Measurements from ENCODE around the gene ANO9.
A peak's percentile ranks its signal among the peaks of the same experiment; 100 is the strongest.
"Not testable (repeated sequence)": the region's sequence is repeated elsewhere in the genome, so short reads cannot be mapped to it uniquely, and the experiment has no call there.

Gene ANO9

DNA sequence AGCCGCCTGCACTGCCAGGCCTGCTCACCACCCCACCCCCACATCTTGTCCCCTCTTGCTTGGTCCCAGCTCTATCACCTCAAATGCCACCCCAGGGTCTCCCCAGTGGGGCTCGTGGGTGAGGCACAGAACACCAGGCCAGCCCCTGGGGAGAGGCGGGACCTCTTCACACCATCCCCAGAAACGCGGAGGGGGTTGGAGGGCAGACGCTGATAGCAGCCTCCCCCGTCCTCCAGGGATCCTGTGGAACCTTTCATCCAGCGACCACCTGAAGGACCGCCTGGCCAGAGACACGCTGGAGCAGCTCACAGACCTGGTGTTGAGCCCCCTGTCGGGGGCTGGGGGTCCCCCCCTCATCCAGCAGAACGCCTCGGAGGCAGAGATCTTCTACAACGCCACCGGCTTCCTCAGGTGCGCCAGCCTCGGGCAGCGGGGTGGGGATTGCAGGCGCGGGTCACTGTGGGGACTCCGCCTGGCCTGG, 42.0 kb downstream of the ANO9 start:
- no peak for DNase-seq

DNA sequence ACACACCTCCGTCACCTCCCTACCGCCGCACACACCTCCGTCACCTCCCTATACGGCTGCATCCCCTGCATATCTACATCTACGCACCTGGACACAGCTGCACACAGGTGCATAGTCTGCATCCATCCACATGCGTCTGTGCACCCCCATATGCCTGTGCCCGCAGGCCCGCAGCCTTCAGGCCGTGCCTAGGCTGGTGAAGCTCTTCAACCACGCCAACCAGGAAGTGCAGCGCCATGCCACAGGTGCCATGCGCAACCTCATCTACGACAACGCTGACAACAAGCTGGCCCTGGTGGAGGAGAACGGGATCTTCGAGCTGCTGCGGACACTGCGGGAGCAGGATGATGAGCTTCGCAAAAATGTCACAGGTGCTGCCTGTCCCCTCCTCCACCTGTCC, 43.0 kb downstream of the ANO9 start:
- DNase-seq, result no peak

DNA sequence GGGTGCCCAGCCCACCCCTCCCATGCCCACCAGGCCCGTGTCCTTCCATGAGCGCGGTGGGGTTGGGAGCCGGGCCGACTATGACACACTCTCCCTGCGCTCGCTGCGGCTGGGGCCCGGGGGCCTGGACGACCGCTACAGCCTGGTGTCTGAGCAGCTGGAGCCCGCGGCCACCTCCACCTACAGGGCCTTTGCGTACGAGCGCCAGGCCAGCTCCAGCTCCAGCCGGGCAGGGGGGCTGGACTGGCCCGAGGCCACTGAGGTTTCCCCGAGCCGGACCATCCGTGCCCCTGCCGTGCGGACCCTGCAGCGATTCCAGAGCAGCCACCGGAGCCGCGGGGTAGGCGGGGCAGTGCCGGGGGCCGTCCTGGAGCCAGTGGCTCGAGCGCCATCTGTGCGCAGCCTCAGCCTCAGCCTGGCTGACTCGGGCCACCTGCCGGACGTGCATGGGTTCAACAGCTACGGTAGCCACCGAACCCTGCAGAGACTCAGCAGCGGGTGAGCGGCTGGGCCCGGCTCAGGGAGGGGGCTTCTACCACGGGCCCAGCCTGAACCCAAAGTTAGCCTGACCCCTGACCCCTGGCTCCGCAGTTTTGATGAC, 44.8 kb downstream of the ANO9 start:
- peak; percentile 39 to 64 for DNase-seq

DNA sequence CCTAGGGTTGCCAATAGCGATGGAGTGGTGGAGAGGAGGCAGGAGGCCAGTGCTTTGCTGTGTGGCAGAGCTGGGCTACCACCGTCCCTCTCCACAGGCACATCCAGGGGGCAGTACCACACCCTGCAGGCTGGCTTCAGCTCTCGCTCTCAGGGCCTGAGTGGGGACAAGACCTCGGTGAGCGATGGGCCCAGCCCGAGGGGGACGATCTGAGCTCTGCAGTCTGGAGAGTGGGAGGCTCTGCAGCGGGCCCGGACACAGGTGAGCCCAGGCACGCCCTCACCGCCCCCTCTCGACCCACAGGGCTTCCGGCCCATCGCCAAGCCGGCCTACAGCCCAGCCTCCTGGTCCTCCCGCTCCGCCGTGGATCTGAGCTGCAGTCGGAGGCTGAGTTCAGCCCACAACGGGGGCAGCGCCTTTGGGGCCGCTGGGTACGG, 45.3 kb downstream of the ANO9 start:
- DNase-seq, result peak; percentile 54 to 74

DNA sequence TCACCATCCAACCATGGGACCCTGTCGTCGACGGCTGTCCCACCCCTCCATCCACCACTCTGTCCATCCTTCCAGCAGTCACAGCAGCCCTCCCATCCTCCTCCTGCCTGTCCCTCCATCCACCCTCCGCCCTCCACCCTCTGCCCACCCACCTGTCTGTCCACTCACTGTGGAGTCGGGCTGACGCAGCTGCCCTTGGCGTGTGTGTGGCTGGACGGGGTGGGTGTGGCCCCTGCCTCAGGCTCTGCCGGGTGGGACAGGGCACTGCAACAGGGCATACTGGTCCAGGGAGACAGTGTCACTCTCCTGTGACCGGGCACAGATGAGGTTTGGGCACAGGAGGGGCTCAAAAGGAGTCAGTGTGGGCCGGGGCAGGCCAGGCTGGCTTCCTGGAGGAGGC, 45.9 kb downstream of the ANO9 start:
- DNase-seq, result no peak

DNA sequence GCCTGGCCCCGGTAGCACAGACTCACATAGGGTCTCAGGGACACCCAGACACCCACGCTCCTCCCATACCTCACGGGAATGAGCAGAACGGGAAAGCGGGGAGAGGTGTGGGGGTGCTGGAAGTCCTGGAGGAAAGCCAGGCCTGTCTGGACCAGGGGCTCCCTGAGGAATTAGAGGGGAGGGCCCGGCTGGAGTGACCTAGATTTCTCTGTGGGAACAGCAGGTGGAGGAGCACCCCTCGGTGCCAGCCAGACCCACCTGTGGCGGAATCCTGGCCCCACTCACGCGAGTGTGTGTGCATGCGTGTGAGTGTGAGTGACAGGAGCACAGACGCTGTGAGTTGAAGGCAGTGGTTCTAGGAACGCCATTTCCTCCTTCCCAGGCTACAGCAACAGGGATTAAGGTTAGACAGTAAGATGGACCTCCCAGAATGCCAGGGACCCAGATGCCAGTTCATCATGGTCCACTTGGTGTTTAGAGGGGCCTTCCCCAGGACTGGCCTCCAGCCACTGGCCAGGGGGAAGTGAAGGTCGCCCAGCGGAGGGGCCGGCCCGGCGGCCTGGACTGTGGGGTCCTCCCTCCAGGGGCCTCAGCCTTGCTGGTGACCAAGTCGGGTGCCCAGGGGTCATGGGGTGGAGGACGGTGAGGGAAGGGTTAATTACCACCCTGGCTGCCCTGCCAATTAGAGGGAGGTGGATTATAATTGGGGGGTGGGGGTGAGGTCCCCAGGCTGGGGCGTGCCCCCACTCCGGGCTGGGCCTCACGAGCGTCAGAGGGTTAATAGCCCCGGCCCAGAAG, 46.8 kb downstream of the ANO9 start:
- no peak for DNase-seq

DNA sequence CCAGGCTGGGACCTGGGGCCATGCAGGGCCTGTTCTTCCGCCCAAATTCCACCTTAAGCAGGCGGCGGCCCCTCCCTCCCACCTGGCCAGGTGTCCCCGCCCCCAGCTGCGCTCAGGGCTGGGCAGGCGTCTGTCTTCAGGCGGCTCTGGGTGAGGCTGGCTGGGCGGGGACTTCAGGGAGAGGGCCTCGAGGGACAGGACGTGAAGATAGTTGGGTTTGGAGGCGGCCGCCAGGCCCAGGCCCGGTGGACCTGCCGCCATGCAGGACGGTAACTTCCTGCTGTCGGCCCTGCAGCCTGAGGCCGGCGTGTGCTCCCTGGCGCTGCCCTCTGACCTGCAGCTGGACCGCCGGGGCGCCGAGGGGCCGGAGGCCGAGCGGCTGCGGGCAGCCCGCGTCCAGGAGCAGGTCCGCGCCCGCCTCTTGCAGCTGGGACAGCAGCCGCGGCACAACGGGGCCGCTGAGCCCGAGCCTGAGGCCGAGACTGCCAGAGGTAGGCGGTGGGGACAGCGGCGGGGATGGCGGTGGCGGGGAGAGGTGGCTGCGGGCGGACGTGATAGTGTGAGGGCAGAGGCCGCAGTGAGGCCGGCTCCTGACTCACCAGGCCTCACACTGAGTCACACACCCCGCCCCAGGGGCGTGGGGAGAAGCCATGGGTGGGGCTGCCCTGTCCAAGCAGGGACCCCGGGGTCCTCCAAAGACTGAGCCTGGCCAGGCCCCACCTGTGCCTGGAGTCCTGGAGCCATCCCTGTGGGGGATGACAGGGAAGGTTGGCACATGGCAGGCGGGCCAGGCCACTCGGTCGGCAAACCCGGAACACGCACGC, 47.6 kb downstream of the ANO9 start, which contains the start of gene PKP3:
TSS of gene PKP3 (plus strand) at position 176 of the 824 bp plus-strand sequence. CDS start at position 260, 84 bp downstream.
- no peak for DNase-seq

DNA sequence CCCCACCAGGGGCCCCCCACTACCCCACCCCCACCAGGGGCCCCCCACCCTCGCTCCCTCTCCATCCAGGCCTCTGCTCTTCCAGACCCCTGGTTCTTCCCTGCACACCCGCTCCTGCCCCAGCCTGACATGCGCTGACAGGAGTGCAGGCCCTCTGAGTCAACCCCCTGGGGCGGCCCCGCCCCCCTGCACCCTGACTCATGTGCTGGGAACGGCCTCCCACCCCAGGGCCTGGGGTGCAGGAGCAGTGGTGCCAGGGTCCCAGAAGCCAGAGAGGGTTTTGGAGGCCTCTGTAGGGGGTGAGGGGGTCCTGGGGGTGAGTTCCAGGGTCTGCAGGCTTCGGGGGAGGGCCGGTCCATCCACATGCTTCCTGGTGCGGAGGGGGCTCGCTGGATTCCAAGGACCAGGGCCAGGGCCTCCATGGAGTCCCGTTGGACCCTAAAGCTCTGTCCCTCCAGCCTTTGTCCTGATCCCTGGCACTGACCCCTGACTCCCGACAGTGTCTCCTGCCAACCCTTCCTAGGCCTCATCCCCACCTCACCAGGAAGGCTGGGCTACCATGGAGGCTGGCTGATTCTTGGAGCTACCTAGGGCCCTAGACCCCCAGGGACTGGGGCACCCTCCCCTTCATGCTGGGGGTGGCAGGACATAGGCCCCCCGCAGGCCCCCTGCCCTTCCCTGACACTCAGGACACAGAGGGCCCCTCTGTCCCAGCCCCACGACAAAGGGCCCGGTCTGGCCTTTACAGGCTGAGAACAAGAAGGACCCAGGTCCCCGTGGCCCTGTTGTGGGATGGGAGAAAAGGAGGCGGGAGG, 48.4 kb downstream of the ANO9 start:
- peak in 1 of 2 experiments; percentile 44 for DNase-seq

DNA sequence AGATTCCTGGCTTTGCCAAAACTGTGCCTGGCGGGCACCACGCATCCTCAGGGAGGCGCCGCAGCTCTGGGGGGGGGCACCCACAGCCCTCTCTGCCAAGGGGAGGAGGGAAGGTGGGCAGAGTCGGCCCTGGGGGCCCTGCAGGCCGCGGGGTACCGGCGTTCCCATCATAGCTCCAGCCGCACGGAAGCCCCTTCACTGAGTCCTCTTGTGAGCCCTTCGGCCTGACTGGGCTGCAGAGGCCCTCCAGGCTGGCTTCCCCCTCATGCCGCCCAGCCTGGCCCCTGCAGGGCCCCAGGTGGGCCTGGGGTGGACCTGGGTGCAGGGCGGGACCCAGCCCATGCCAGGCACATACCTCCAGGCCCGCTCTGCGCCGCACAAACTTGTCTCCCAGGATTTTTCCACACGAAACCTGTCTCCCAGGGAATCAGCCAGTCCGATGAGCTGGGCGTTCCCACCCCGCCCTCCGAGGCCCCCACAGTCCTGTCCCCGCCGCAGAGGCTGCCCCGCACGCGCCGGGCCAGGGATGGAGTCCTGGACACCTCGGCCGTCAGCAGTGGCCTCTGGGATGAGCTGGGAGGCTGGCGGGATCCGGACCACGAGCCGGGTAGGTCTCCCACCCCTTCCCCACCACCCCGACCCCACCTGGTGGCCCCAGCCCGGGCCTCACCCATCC, 49.6 kb downstream of the ANO9 start:
- DNase-seq, result no peak

DNA sequence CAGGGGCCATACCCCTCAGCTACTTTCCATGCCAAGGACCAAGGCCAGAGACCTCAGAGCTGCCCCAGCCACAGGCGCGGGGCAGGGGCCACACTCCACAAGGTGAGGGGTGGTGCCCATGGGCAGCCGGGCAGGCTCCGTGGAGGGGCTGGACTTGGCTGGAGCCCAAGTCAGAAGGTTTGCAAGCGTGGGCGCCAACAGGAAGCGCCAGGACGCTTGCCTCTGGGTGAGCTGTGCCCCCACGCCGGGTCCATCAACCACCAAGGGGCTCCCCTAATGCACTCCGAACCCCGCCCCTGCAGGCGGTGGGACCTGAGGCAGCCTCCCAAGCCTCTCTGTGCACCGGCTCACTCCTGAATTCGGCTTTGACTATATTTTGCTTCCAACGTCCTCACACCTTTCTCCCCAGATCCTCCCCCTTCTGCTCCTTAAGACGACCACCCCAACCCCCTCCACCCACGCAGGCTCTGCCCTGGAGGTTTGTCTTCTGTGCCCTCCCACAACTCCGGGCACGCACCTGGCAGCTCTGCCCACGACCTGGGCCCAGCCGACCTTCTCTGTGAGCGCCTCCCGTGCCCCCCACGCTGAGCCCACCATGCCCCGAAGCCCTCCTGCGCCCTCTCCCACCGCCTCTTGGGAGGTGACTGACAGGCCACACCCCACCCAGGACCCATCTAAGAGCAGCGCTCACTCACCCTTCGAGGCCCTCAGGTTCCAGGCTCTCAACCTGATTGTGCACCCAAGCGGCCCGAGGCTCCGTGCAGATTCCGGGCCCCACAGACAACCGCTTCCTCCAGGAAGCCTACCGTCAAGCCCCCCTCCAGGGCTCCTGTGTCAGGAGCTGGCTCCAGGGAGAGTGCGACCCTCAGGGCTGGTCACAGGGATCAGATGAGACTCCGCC, 50.4 kb downstream of the ANO9 start:
- no peak for DNase-seq

DNA sequence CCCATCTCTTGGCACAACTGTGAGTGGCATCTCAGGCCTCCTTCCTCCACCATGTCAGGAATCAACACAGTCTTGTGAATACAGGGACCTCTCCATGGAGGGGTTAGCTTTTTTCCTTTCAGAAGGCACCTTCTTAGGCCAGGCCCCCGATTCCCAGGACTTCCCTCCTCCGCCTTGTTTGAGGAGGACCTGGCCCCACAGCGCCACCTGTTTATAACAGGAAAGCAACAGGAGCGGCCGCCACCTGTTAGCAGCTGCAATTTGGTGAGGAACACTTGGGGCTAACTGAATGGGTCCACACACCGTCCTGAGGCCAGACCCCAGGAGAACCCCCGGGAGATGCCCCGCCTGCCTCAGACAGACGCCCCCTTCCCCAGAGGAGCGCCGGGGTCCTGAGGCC, 51.6 kb downstream of the ANO9 start:
- DNase-seq, result no peak

DNA sequence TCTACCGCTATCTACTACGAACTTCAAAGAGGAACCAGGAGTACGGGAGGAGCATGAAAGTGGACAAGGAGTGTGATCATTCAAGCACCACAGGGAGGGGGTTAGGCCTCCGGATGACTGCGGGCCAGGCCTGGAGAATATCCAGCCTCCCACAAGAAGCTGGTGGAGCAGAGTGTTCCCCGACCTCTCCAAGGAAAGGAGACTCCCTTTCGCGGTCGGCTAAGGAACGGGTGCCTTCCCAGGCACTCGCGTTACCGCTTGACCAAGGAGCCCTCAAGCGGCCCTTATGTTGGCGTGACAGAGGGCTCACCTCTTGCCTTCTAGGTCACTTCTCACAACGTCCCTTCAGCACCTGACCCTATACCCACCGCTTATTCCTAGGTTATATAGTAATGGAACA, 52.4 kb downstream of the ANO9 start:
- not testable (repeated sequence) for DNase-seq

DNA sequence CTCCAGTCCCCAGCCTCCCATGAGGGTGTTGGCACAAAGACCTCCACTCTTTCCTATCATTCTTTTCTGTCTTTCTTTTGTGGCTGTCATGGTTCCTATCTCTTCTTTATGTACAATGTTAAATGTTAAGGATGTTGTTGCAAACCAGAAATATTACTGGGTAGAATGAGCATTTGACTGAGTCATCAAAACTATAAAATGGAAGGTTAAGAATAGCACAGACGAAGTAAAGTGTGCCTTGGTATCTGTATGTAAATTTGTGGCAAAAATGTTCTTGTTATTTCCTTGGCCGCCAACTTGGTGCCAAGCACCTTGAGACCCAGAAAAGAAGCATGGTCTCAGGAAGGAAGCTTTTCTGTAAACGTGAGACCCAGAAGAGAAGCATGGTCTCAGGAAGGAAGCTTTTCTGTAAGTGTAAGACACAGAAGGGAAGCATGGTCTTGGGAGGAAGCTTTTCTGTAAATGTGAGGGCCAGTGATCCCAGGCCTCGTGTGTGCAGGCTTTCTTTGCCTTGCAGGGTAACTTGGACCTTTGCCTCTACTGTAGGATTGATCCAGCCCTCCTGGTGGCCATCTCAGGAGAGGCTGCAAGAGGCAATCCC, 54.5 kb downstream of the ANO9 start:
- DNase-seq, result no peak

DNA sequence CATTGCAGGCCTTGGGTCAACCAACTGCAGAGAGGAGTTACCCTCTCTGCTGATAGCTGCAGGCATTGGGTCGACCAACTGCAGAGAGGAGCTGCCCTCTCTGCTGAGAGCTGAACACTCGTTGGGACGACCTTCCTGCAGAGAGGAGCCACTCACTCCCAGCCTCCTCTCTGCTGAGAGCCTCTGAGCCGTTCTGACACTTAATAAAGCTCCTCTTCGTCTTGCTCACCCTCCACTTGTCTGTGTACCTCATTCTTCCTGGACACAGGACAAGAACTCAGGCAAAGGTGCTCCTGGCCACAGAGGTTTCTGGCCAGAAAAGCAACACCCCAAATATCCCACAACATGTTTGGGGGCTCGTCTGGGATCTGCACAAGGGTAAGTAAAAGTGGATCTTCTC, 55.3 kb downstream of the ANO9 start:
- no peak for DNase-seq

DNA sequence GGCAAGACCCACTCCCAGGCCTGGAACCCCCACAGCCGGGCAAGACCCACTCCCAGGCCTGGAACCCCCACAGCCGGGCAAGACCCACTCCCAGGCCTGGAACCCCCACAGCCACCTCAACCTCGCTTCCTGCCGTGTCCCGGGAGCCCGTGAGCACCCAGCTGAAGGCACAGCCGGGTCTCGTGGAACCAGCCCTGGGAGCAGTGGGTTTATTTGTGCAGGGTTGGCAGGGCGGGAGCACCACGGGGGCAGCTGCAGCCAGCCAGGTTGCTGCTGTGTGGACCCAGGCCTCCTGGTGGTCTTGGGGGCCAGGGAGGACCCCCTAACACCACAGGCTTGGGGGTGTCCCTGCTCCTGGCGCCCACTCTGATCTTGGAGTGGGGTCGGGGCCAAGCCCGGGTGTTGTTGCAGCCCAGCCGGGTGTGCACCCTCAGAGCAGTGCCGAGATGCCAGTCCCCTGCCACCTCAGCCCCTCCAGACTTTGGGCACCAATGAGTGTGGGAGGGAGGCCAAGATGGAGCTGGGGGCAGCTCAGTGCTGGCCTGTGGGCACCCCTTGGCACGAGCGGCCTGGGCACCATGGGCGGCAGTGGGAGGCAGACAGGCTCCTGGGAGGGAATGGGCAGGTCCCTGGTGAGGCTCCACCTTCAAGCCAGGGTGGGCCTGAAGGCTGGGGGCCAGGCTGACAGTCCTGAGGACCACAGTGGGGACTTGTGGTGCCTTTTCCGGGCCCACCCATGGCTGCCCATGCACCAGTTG, 56.0 kb downstream of the ANO9 start:
- DNase-seq, result no peak

DNA sequence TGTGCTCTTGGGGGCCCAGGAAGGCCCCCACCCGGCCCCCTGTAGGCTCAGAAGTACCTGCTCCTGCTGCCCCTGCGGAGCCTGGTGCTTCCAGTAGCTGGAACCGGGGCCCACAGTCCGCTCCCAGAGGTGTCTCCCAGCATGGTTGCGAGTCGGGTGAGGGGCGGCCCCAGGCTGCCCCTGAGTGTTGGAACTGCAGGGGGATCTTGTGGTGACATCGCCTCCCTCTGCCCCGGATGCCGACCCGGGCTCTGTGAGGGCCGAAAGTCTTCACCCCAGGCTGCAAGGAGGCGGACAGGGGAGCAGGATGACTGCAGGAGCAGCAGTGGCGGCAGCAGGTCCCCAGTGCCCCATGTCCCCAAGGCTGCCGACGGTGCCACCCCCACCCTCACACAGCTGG, 57.3 kb downstream of the ANO9 start:
- DNase-seq, result no peak

DNA sequence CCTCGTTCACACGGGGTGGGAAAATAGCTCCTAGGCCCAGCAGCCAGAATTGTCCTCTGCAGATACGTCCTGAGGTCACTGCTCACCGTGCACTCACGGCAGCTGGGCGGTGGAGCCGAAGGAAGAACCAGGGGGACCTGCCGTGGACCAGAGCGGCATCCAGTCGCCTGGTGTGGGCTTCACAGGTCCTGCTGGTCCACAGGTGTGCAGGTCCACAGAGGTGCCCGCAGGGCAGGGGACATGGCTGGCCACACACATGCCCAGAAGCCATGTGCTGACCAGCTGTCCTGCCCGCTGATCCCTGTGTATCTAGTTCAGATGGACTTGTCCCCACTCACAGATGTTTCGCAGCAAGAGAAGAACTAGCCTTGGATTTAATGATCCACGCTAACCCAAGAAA, 58.4 kb downstream of the ANO9 start:
- DNase-seq, result no peak

DNA sequence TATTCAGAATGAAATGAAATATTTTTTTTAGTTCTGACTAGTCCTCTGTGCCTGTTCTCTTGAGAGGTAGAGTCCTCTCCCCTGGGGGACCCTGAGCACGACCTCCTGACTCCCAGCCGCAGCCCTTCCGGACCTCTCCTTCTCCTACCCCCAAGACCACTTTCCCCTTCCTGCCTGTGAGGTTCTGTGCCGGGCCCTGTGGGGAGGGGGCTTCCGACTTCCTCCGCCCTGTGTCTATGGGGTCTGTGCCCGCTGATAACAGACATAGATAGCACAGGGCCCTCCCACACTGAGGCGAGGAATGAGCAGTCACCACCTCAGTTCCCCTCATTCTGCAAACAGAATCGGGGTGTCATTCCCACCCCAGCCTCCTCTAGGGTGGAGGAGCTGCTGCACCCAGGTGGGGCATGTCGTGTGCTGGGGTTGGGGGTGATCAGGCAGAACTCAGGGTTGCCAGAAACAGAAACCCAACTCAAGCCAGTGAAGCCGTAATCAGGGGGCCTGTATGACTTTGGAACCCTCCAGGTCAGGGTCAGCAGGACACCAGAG, 59.7 kb downstream of the ANO9 start:
- DNase-seq, result no peak

DNA sequence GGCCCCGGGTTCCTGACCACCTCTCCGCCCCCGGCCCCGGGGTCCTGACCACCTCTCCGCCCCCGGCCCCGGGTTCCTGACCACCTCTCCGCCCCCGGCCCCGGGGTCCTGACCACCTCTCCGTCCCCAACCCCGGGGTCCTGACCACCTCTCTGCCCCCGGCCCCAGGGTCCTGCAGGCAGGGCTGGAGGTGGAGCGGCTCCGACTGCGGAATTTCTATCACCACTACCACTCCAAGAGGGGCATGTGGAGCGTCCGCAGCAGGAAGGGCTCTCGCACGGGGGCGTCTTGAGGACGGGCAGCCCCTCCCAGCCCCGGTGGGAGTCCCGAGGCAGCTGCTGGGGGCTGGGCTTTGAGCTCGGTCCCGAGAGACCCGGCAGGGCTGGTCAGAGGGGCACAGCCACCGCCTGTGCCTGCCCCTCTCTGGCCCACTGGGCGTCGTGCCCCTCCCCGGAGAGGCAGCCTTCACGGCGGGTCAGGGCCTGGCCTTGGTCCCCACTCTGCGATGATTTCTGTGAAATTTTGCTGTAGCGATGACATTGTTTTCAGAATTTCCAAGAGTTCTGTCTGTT, 60.2 kb downstream of the ANO9 start:
- DNase-seq, result no peak
